Esophagus squamous epithelium (tissue), 4 donors: ENCODE data around the gene TSR3.

Experiments used
- CTCF ChIP-seq, 6 experiments: fragments of 450-650 bp in 4 of 6; fragments of 200-600 bp in 2 of 6; sonication (generic) in 2 of 6; IDR thresholded peaks; one replicate each; pipeline ENCODE4 v1.5.1; 2016 to 2019; ENCODE audit warnings: antibody characterized with exemption in 6 of 6, mild to moderate bottlenecking in 4 of 6, moderate library complexity in 4 of 6
- POLR2A ChIP-seq, 4 donors: fragments of 450-650 bp; IDR thresholded peaks; one replicate each; pipeline ENCODE4 v1.6.1; 2017; ENCODE audit warnings: antibody characterized with exemption in 4 of 4, mild to moderate bottlenecking in 4 of 4, moderate library complexity in 3 of 4

- no peak for TF ChIP-seq CTCF (IDR thresholded peaks at IDR 0.05)
- no peak for TF ChIP-seq POLR2A (IDR thresholded peaks at IDR 0.05)
Measured at GRCh38 chr16:1301562-1301961, 50.1 kb downstream of the TSR3 start.
